AG10803 (cell line): ENCODE measurements around the gene ABCB10.
A peak's percentile ranks its signal among the peaks of the same experiment; 100 is the strongest.

Experiments
- DNase-seq: peaks from one replicate; pipeline ENCODE4 v3.0.0; 2010; ENCODE audit warnings: low read depth
- H3K4me3 ChIP-seq: 2 replicates; pipeline ENCODE4 v1.5.1; 2011; ENCODE audit warnings: mild to moderate bottlenecking, low read length, control low read depth
- CTCF ChIP-seq: conservative IDR thresholded peaks from 2 replicates; pipeline ENCODE4 v1.5.1; 2011; ENCODE audit warnings: mild to moderate bottlenecking, low read length, control low read depth, inconsistent platforms

ABCB10 gene

GRCh38 chr1:229582011-229582694 lies 23.6 kb upstream of the ABCB10 start:
- no peak overlapping the region for H3K4me3 ChIP-seq
- DNase-seq = no peak
- TF ChIP-seq CTCF = no peak

GRCh38 chr1:229581485-229581884 lies 23.0 kb upstream of the ABCB10 start:
- TF ChIP-seq CTCF = no peak
- no peak for DNase-seq
- no peak overlapping the region for H3K4me3 ChIP-seq

GRCh38 chr1:229579059-229579673 lies 20.7 kb upstream of the ABCB10 start:
- no peak for TF ChIP-seq CTCF

GRCh38 chr1:229578168-229579058 lies 19.9 kb upstream of the ABCB10 start:
- no peak overlapping the region for H3K4me3 ChIP-seq
- no peak for DNase-seq
- TF ChIP-seq CTCF = no peak; the same call in 1 of the 2 replicates

More at GRCh38 chr1:229579059-229579673, 20.7 kb upstream of the ABCB10 start:
- DNase-seq = peak; percentile 12
- H3K4me3 ChIP-seq = no peak overlapping the region

- H3K4me3 ChIP-seq = no peak overlapping the region
- no peak for TF ChIP-seq CTCF
- no peak for DNase-seq
Observed at GRCh38 chr1:229574679-229575442, 16.4 kb upstream of the ABCB10 start.

GRCh38 chr1:229572286-229572685 lies 13.8 kb upstream of the ABCB10 start:
- TF ChIP-seq CTCF = no peak
- no peak overlapping the region for H3K4me3 ChIP-seq
- DNase-seq = no peak
